Neural cell (in vitro differentiated cells): ENCODE results near the gene SEPHS1. TPM values are rescaled to one million over a fixed set of nuclear protein-coding genes. Genes with fewer than 3 reads are reported as not detected.
"Not testable (repeated sequence)": the region's sequence is repeated elsewhere in the genome, so short reads cannot be mapped to it uniquely, and the experiment has no call there.

ENCODE experiments used
- H2AFZ ChIP-seq: fragments of 200-600, 300-800 bp; sonication (generic), shearing (Covaris generic); 2 replicates; pipeline ENCODE4 v1.6.0; 2014; ENCODE audit warnings: low read depth, mild to moderate bottlenecking, antibody characterized with exemption, low read length, moderate library complexity
- H3F3A ChIP-seq: fragments of 200-600 bp; shearing (Covaris generic); 2 replicates; pipeline ENCODE4 v1.6.1; 2016; ENCODE audit warnings: mild to moderate bottlenecking, moderate library complexity, mixed read lengths, antibody characterized with exemption, low read length; ENCODE audit not compliant: insufficient read depth, poor library complexity, severe bottlenecking
- H3K27ac ChIP-seq: fragments of 200-600, 300-800 bp; sonication (generic), shearing (Covaris generic); 2 replicates; pipeline ENCODE4 v1.5.1; 2014; ENCODE audit warnings: mild to moderate bottlenecking, low read length, moderate library complexity
- H3K27me3 ChIP-seq: fragments of 300-800, 200-600 bp; sonication (generic), shearing (Covaris generic); 2 replicates; pipeline ENCODE4 v1.6.0; 2014; ENCODE audit warnings: mild to moderate bottlenecking, low read depth, low read length, moderate library complexity; ENCODE audit not compliant: insufficient read depth
- H3K36me3 ChIP-seq: fragments of 300-800, 200-600 bp; sonication (generic), shearing (Covaris generic); 2 replicates; pipeline ENCODE4 v1.5.1; 2014; ENCODE audit warnings: mild to moderate bottlenecking, antibody characterized with exemption, low read length, moderate library complexity; ENCODE audit not compliant: insufficient read depth
- H3K4me2 ChIP-seq: fragments of 300-800, 200-600 bp; sonication (generic), shearing (Covaris generic); 2 replicates; pipeline ENCODE4 v1.6.0; 2014; ENCODE audit warnings: mild to moderate bottlenecking, low read length
- H3K4me3 ChIP-seq: fragments of 300-800, 200-600 bp; sonication (generic), shearing (Covaris generic); 2 replicates; pipeline ENCODE4 v1.5.1; 2014; ENCODE audit warnings: mild to moderate bottlenecking, low read length, moderate library complexity
- H3K79me2 ChIP-seq: fragments of 200-600 bp; shearing (Covaris generic); replicated peaks from 2 replicates; pipeline ENCODE4 v1.6.0; 2014; ENCODE audit warnings: mild to moderate bottlenecking, low read length, moderate library complexity; ENCODE audit not compliant: insufficient read depth
- H3K9ac ChIP-seq: fragments of 300-800, 200-600 bp; sonication (generic), shearing (Covaris generic); 2 replicates; pipeline ENCODE4 v1.6.1; 2016; ENCODE audit warnings: mild to moderate bottlenecking, low read length, mixed read lengths
- H3K9me2 ChIP-seq: fragments of 200-600 bp; shearing (Covaris generic); 2 replicates; pipeline ENCODE4 v1.6.1; 2016; ENCODE audit warnings: mild to moderate bottlenecking, low read length, mixed read lengths; ENCODE audit not compliant: insufficient read depth
- H3K9me3 ChIP-seq: fragments of 200-600, 300-800 bp; sonication (generic), shearing (Covaris generic); 2 replicates; pipeline ENCODE4 v1.6.1; 2016; ENCODE audit warnings: mild to moderate bottlenecking, mixed run types, low read length, moderate library complexity, mixed read lengths
- H4K20me1 ChIP-seq: fragments of 200-600 bp; shearing (Covaris generic); 2 replicates; pipeline ENCODE4 v1.6.1; 2016; ENCODE audit warnings: mild to moderate bottlenecking, mixed run types; ENCODE audit not compliant: insufficient read depth
- EP300 ChIP-seq: fragments of 450-650 bp; conservative IDR thresholded peaks from 2 replicates; pipeline ENCODE4 v1.6.1; 2014; ENCODE audit warnings: antibody characterized with exemption, mild to moderate bottlenecking, moderate library complexity; ENCODE audit not compliant: poor library complexity, severe bottlenecking
- EZH2 ChIP-seq: fragments of 200-600, 300-800 bp; shearing (Covaris generic), sonication (generic); IDR thresholded peaks from 2 replicates; pipeline ENCODE4 v1.6.1; 2014; ENCODE audit warnings: antibody characterized with exemption, low read length, borderline replicate concordance, mild to moderate bottlenecking; ENCODE audit not compliant: insufficient read depth, poor library complexity, severe bottlenecking
- MXI1 ChIP-seq: fragments of 450-650 bp; conservative IDR thresholded peaks from 2 replicates; pipeline ENCODE4 v1.6.1; 2014; ENCODE audit warnings: antibody characterized with exemption, mild to moderate bottlenecking; ENCODE audit not compliant: poor library complexity, severe bottlenecking
- POLR2AphosphoS5 ChIP-seq: IDR thresholded peaks from 2 replicates; pipeline ENCODE4 v1.6.1; 2012
- RAD21 ChIP-seq: fragments of 450-650 bp; conservative IDR thresholded peaks from 2 replicates; pipeline ENCODE4 v1.6.1; 2014; ENCODE audit warnings: antibody characterized with exemption, mild to moderate bottlenecking, moderate library complexity
- SMC3 ChIP-seq: fragments of 450-650 bp; conservative IDR thresholded peaks from 2 replicates; pipeline ENCODE4 v1.6.1; 2014; ENCODE audit warnings: antibody characterized with exemption, mild to moderate bottlenecking, moderate library complexity; ENCODE audit not compliant: poor library complexity
- polyA plus RNA-seq: library from polyadenylated mRNA; depleted of rRNA; stranded (reverse); fragments of >200 nt; gene quantifications from 2 replicates; pipeline ENCODE4 v1.2.3, GENCODE V29; 2014
- TF ChIP-seq, protein P1 (sequence below): fragments of 450-650 bp; IDR thresholded peaks from 2 replicates; pipeline ENCODE4 v1.5.1; 2014; ENCODE audit warnings: antibody characterized with exemption, mild to moderate bottlenecking, moderate library complexity; ENCODE audit not compliant: poor library complexity, severe bottlenecking
- TF ChIP-seq, protein P2 (sequence below): IDR thresholded peaks from 2 replicates; pipeline ENCODE4 v1.6.1; 2012; ENCODE audit warnings: borderline replicate concordance

Gene SEPHS1
- polyA plus RNA-seq, 1 donor from 2014 or later: 61.0 TPM

DNA sequence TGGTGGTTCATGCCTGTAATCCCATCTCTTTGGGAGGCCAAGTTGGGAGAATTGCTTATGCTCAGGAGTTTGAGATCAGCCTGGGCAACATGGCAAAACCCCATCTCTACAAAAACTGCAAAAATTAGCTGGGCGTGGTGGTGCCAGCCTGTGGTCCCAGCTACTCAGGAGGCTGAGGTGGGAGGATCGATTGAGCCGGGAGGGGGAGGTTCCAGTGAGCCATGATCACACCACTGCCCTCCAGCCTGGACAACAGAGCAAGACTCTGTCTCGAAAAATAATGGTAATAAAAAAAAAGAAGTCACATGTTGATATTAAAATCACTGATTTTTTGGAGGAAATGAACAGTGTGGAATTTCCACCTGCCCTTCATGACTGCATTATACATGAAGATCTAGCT lies 64.0 kb downstream of the SEPHS1 start:
- no peak overlapping the region for H3K4me3 ChIP-seq
- no peaks in the 10 kb centered on the region for H4K20me1 ChIP-seq
- no peaks in the 10 kb centered on the region for H3K9me2 ChIP-seq
- H3K36me3 ChIP-seq: no peaks in the 10 kb centered on the region
- H3K4me2 ChIP-seq: no peak overlapping the region
- no peaks in the 10 kb centered on the region for H3K79me2 ChIP-seq
- no peaks in the 10 kb centered on the region for H3K9me3 ChIP-seq
- H3F3A ChIP-seq: no peaks in the 10 kb centered on the region
- H3K27me3 ChIP-seq: no peaks in the 10 kb centered on the region
- no peak overlapping the region for H3K27ac ChIP-seq
- no peak overlapping the region for H3K9ac ChIP-seq
- no peak for TF ChIP-seq SMC3
- TF ChIP-seq, protein P1, sequence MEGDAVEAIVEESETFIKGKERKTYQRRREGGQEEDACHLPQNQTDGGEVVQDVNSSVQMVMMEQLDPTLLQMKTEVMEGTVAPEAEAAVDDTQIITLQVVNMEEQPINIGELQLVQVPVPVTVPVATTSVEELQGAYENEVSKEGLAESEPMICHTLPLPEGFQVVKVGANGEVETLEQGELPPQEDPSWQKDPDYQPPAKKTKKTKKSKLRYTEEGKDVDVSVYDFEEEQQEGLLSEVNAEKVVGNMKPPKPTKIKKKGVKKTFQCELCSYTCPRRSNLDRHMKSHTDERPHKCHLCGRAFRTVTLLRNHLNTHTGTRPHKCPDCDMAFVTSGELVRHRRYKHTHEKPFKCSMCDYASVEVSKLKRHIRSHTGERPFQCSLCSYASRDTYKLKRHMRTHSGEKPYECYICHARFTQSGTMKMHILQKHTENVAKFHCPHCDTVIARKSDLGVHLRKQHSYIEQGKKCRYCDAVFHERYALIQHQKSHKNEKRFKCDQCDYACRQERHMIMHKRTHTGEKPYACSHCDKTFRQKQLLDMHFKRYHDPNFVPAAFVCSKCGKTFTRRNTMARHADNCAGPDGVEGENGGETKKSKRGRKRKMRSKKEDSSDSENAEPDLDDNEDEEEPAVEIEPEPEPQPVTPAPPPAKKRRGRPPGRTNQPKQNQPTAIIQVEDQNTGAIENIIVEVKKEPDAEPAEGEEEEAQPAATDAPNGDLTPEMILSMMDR: no peak
- TF ChIP-seq, protein P2, sequence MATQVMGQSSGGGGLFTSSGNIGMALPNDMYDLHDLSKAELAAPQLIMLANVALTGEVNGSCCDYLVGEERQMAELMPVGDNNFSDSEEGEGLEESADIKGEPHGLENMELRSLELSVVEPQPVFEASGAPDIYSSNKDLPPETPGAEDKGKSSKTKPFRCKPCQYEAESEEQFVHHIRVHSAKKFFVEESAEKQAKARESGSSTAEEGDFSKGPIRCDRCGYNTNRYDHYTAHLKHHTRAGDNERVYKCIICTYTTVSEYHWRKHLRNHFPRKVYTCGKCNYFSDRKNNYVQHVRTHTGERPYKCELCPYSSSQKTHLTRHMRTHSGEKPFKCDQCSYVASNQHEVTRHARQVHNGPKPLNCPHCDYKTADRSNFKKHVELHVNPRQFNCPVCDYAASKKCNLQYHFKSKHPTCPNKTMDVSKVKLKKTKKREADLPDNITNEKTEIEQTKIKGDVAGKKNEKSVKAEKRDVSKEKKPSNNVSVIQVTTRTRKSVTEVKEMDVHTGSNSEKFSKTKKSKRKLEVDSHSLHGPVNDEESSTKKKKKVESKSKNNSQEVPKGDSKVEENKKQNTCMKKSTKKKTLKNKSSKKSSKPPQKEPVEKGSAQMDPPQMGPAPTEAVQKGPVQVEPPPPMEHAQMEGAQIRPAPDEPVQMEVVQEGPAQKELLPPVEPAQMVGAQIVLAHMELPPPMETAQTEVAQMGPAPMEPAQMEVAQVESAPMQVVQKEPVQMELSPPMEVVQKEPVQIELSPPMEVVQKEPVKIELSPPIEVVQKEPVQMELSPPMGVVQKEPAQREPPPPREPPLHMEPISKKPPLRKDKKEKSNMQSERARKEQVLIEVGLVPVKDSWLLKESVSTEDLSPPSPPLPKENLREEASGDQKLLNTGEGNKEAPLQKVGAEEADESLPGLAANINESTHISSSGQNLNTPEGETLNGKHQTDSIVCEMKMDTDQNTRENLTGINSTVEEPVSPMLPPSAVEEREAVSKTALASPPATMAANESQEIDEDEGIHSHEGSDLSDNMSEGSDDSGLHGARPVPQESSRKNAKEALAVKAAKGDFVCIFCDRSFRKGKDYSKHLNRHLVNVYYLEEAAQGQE: no peak
- no peak for TF ChIP-seq POLR2AphosphoS5
- TF ChIP-seq RAD21: no peak
- no peak for TF ChIP-seq EP300
- TF ChIP-seq MXI1: no peak
- no peak overlapping the region for H2AFZ ChIP-seq

- H3F3A ChIP-seq, H3K27me3 ChIP-seq, H2AFZ ChIP-seq, H3K9ac ChIP-seq, H3K4me3 ChIP-seq, H3K79me2 ChIP-seq, H3K9me3 ChIP-seq, H3K27ac ChIP-seq, H3K36me3 ChIP-seq, H4K20me1 ChIP-seq, H3K9me2 ChIP-seq, H3K4me2 ChIP-seq: not testable (repeated sequence)
Measured at GRCh38 chr10:13282348-13282747, 65.7 kb downstream of the SEPHS1 start.

DNA sequence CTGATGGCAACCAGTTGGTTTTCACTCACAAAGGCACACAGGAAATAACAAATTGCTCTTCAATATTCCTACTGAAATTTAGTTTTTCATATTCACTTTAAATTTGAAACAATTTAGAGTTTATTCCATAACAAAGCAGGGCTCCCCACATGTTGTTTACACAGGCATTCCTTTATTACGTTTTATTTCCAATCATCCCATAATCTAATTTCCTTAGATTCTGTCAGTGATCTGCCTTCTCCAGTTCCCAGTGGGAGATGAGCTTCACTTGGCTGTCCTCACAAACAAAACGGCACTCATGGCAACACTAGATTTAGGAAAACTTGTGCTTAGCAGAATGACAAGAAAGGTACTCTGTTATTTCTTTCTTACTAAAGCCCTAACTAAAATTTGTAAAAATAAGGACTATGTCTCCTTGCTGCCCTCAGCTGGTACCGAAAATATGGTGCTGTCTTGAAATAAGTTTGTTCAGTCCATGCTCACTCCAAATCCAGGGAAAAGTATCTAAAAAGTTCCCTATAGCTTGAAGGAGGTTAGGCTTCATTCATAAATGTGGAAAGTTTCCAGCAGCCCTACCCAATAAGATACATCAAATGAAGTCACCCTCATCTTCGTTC lies 71.2 kb downstream of the SEPHS1 start:
- H3K27me3 ChIP-seq: no peaks in the 10 kb centered on the region
- H3K79me2 ChIP-seq: no peaks in the 10 kb centered on the region
- H3F3A ChIP-seq: no peaks in the 10 kb centered on the region
- no peak overlapping the region for H3K4me3 ChIP-seq
- H3K9me2 ChIP-seq: no peaks in the 10 kb centered on the region
- no peak overlapping the region for H3K4me2 ChIP-seq
- no peak overlapping the region for H3K9ac ChIP-seq
- no peaks in the 10 kb centered on the region for H3K36me3 ChIP-seq
- H2AFZ ChIP-seq: no peak overlapping the region
- TF ChIP-seq EZH2: no peak
- TF ChIP-seq POLR2AphosphoS5: no peak
- no peak for TF ChIP-seq SMC3
- no peak overlapping the region for H3K27ac ChIP-seq
- no peaks in the 10 kb centered on the region for H3K9me3 ChIP-seq
- H4K20me1 ChIP-seq: no peaks in the 10 kb centered on the region

GRCh38 chr10:13276146-13276545 lies 71.9 kb downstream of the SEPHS1 start:
- H2AFZ ChIP-seq, H4K20me1 ChIP-seq, H3F3A ChIP-seq, H3K4me2 ChIP-seq, H3K27me3 ChIP-seq, H3K9me2 ChIP-seq, H3K4me3 ChIP-seq, H3K9ac ChIP-seq, H3K36me3 ChIP-seq, H3K9me3 ChIP-seq, H3K79me2 ChIP-seq, H3K27ac ChIP-seq: not testable (repeated sequence)
